Effector memory CD4-positive, alpha-beta T cell (primary cell): ENCODE results near the gene LCT.
"Not testable (repeated sequence)": the region's sequence is repeated elsewhere in the genome, so short reads cannot be mapped to it uniquely, and the experiment has no call there.

Experiments used
- DNase-seq, 3 donors: peaks; one replicate each; pipeline ENCODE4 v3.0.0-alpha.2; 2020
- H3K27ac ChIP-seq: 2 replicates; pipeline ENCODE4 v1.7.0; 2013; ENCODE audit warnings: mild to moderate bottlenecking, low read length, moderate library complexity; ENCODE audit not compliant: insufficient read depth, poor library complexity, severe bottlenecking
- H3K27me3 ChIP-seq: replicated peaks from 2 replicates; pipeline ENCODE4 v1.7.0; 2013; ENCODE audit warnings: mild to moderate bottlenecking, low read length; ENCODE audit not compliant: insufficient read depth, control insufficient read depth, poor library complexity, severe bottlenecking
- H3K36me3 ChIP-seq: 2 replicates; pipeline ENCODE4 v1.7.0; 2013; ENCODE audit warnings: mild to moderate bottlenecking, low read length, moderate library complexity; ENCODE audit not compliant: control insufficient read depth, insufficient read depth
- H3K4me1 ChIP-seq: 2 replicates; pipeline ENCODE4 v1.7.0; 2013; ENCODE audit warnings: low read length, mild to moderate bottlenecking; ENCODE audit not compliant: control insufficient read depth, insufficient read depth, poor library complexity, severe bottlenecking
- H3K4me3 ChIP-seq: 2 replicates; pipeline ENCODE4 v1.7.0; 2013; ENCODE audit warnings: low read length, low read depth, mild to moderate bottlenecking; ENCODE audit not compliant: insufficient read depth, poor library complexity, severe bottlenecking
- H3K9me3 ChIP-seq: 2 replicates; pipeline ENCODE4 v1.7.0; 2013; ENCODE audit warnings: mild to moderate bottlenecking, low read length, moderate library complexity; ENCODE audit not compliant: control insufficient read depth

Gene LCT

DNA sequence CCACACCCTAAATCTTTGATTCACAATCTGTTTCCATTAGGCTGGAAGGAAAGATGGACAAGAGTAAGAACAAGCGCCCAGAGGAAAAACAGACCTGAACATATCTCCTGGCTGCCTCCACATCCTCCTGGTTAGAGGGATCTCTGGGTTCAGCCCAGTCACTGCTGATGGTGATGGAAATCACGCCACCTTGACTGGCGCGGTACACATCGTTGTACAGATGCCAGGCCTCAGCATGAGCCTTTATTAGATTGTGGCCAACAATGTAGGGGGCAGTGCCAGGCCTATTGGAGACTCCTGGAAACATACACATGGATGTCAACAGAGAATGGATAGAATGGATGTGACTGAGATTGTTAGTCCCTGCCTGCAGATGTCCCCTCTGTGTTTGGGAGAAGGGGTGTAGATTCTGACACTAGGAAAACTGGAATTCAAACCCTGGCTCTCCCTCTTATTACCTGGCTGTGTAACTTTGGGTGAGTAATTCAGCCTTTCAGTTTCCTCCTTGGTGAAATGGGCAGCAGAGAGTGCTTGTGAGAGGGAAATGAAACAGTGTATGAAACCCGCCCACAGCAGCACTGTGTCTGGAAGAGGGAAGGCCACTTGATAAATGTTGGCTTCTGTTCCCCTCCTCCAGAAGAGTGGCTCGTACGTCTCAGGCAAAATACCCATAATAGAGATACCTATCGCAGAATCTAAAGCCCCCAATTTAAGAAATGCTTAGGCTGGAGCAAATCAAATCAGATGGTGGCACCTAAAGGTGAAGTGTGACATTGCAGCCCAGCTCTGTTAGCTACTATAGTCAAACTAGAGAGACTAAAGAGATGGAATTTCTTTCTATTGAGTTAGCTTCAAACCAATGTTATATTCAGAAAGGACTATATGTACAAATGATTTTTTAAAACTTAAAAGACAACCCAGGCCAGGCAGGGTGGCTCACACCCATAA is 36.2 kb downstream of the LCT start:
- H3K27me3 ChIP-seq: no peaks in the 10 kb centered on the region
- H3K9me3 ChIP-seq: no peaks in the 10 kb centered on the region
- no peaks in the 10 kb centered on the region for H3K36me3 ChIP-seq
- no peaks in the 10 kb centered on the region for H3K4me1 ChIP-seq
- no peak overlapping the region for H3K4me3 ChIP-seq
- DNase-seq: no peak
- no peak overlapping the region for H3K27ac ChIP-seq

DNA sequence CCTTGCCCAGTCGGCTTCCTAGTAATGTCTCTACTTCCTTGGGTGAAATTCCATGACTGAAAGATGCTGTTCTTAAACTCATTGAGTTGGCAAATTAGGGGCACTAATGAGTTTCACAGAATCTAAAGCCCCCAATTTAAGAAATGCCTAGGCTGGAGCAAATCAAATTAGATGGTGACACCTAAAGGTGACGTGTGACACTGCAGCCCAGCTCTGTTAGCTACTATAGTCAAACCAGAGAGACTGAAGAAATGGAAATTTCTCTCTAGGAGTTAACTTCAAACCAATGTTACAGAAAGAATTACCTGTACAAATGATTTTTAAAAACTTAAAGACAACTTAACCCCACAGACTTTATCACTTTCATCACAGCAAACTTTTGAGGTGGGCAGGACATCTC is 37.2 kb downstream of the LCT start:
- H3K36me3 ChIP-seq: no peaks in the 10 kb centered on the region
- no peaks in the 10 kb centered on the region for H3K9me3 ChIP-seq
- no peak overlapping the region for H3K4me3 ChIP-seq
- DNase-seq: no peak
- no peak overlapping the region for H3K27ac ChIP-seq
- H3K4me1 ChIP-seq: no peaks in the 10 kb centered on the region
- H3K27me3 ChIP-seq: no peaks in the 10 kb centered on the region

DNA sequence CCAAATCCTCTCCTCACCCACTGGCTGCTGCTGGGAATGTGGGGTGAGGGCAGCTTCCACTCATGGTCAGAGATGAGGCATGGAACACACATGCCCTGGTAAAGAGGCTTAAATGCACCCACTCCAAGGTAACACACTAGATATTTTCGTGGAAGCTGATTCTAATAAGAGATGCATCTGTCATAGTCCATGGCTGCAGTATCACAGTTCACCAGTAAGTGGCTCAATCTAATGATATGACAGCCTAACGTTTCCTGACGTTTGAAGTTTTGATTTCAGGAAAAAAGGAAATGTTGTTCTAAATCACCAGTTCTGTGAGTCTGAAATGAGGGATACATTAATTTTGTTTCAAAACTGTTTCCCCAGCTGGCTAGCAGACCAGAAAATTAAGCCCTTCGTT is 38.2 kb downstream of the LCT start:
- no peak overlapping the region for H3K27ac ChIP-seq
- H3K4me1 ChIP-seq: no peaks in the 10 kb centered on the region
- DNase-seq: no peak
- H3K36me3 ChIP-seq: no peaks in the 10 kb centered on the region
- H3K4me3 ChIP-seq: no peak overlapping the region
- H3K9me3 ChIP-seq: no peaks in the 10 kb centered on the region
- H3K27me3 ChIP-seq: no peaks in the 10 kb centered on the region

- no peak overlapping the region for H3K27ac ChIP-seq
- H3K27me3 ChIP-seq: no peaks in the 10 kb centered on the region
- no peaks in the 10 kb centered on the region for H3K4me1 ChIP-seq
Measured at GRCh38 chr2:135798275-135798705, 38.7 kb downstream of the LCT start.

GRCh38 chr2:135797497-135798274 is 39.3 kb downstream of the LCT start:
- Histone ChIP-seq H3K27me3 (no peaks in the 10 kb centered on the region), H3K4me1 (no peaks in the 10 kb centered on the region), H3K4me3 (no peak overlapping the region), H3K36me3 (no peaks in the 10 kb centered on the region), H3K27ac (no peak overlapping the region), H3K9me3 (no peaks in the 10 kb centered on the region)
- DNase-seq: peak; percentile 31 to 47 (median 38)

More at GRCh38 chr2:135798275-135798705, 38.7 kb downstream of the LCT start:
- no peak for DNase-seq
- Histone ChIP-seq H3K36me3 (no peaks in the 10 kb centered on the region), H3K4me3 (no peak overlapping the region), H3K9me3 (no peaks in the 10 kb centered on the region)

GRCh38 chr2:135796606-135797005 is 40.4 kb downstream of the LCT start:
- no peak for DNase-seq

GRCh38 chr2:135795641-135796040 is 41.3 kb downstream of the LCT start:
- not testable (repeated sequence) for H3K4me3 ChIP-seq, H3K36me3 ChIP-seq, H3K9me3 ChIP-seq, H3K4me1 ChIP-seq, H3K27me3 ChIP-seq, DNase-seq, H3K27ac ChIP-seq

More at GRCh38 chr2:135796606-135797005, 40.4 kb downstream of the LCT start:
- no peaks in the 10 kb centered on the region for H3K27me3 ChIP-seq
- H3K9me3 ChIP-seq: no peaks in the 10 kb centered on the region
- H3K4me1 ChIP-seq: no peaks in the 10 kb centered on the region
- H3K36me3 ChIP-seq: no peaks in the 10 kb centered on the region
- H3K27ac ChIP-seq: no peak overlapping the region
- no peak overlapping the region for H3K4me3 ChIP-seq

- no peak for DNase-seq
- Histone ChIP-seq H3K27me3 (no peaks in the 10 kb centered on the region), H3K9me3 (no peaks in the 10 kb centered on the region), H3K4me1 (no peaks in the 10 kb centered on the region), H3K36me3 (no peaks in the 10 kb centered on the region), H3K4me3 (no peak overlapping the region), H3K27ac (no peak overlapping the region)
Measured at GRCh38 chr2:135792401-135793150, 44.4 kb downstream of the LCT start.

DNA sequence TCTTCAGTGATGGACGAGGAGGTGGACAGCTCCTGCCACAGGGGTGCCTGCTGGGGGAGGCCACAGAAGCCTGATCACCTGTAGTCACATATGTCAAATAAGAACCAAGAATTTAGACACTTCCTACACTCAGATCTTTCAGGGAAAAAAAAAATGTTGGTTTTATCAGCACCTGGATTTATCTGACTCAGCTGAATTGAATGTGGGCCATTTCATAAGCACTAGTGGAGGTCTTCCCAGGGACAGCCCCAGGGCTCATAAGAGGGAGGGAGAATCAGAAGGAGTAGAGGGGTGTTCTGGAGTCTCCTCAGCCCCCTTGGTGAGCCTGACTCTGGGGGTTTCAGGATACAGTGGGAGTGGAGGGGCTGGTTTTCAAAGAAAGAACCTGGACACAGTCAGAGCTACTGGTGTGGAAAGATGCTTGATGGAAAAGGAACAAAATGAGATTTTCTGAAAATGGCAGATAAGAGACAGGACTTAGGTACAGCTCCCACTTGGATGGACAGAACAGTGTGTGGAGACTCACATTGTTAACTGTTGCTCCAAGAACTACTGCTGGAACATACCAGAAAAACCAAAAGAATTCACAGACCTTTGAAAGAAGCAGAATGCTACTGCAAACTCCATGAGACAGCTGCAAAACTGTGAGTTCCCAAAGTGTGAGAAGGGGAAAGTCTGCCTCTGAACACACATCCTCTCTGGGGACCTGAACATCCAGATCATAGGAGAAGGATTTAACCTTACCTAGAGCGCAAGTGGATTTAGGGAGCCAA is 45.4 kb downstream of the LCT start:
- Histone ChIP-seq H3K27ac (no peak overlapping the region), H3K4me3 (no peak overlapping the region), H3K4me1 (no peaks in the 10 kb centered on the region), H3K36me3 (no peaks in the 10 kb centered on the region), H3K9me3 (no peaks in the 10 kb centered on the region), H3K27me3 (no peaks in the 10 kb centered on the region)
- DNase-seq: no peak
